ENCODE results near the gene PCP4L1. TPM values are rescaled to one million over a fixed set of nuclear protein-coding genes. Genes with fewer than 3 reads are reported as not detected.
A peak's percentile ranks its signal among the peaks of the same experiment; 100 is the strongest.
"Not testable (repeated sequence)": the region's sequence is repeated elsewhere in the genome, so short reads cannot be mapped to it uniquely, and the experiment has no call there.

PCP4L1 gene
- total and polyA plus RNA-seq, 12 donors, result 0.11 to 0.39 (median 0.27) TPM; not detected in 6

DNA sequence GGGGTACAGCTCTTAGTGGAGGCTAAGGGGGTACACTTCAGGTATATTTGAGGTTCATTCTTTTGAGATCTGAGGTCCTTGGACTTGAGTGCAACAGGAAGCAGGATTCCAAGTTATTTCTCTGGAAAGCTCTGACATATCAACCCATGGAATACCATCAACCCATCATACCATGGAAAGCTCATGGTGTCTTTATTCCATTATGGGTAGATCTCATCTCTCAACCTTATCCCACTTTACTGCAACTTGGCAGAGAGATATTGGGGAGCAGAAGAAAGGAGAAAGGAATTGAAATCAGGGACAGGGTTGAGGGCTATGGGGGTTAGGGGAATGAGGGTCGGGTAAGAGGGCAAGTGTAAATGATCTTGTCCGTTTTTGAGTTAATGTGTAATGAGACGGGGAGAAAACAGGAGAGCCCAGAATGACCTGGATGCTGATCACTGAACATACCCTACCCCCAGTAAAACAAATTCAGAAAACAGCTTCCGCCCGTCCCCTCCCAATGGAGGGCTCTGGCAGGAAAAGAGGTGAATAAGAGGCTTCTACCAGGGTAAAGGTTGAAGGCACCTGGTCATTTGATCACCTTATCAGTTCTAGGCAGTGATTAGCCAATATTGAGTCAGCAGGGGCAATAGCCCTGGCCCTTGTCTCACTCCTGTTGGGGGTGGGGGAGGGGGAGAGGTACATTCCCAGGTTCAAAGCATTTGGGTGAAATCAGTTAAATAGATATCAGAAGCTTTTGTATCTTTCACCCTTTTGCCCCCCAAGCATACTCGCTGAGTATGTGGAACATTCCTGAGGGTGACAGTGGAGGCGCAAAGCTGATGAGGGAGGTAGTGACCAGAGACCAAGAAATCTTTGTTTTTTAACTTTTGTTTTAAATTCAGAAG, 34.5 kb upstream of the PCP4L1 start:
- no peaks in the 10 kb centered on the region for H3K27me3 ChIP-seq
- TF ChIP-seq POLR2A (IDR thresholded peaks at IDR 0.05) (no peak), CTCF (IDR thresholded peaks at IDR 0.05) (no peak)
- DNase-seq, result no peak
- H3K27ac ChIP-seq, result no peak overlapping the region
- no peak overlapping the region for H3K4me3 ChIP-seq
- intact Hi-C loops (cut with DNase I), result loop anchor here in 1 of 2 donors (10.0 kb wide), 2 partner anchors 71 to 151 kb away; no protein-coding TSS in a partner anchor
- WGBS, 4 donors, result 87 to 91% (median 90%) methylated on average over 7 of the region's 7 CpGs
- no peaks in the 10 kb centered on the region for H3K9me3 ChIP-seq (replicated peaks in 1 of 3)
- peaks cover 5 to 23% of the 10 kb centered on the region in 2 donors for H3K4me1 ChIP-seq (replicated peaks in 1 of 2)
- H3K36me3 ChIP-seq (replicated peaks in 1 of 2), result peaks cover 0 to 9% of the 10 kb centered on the region in 2 donors

DNA sequence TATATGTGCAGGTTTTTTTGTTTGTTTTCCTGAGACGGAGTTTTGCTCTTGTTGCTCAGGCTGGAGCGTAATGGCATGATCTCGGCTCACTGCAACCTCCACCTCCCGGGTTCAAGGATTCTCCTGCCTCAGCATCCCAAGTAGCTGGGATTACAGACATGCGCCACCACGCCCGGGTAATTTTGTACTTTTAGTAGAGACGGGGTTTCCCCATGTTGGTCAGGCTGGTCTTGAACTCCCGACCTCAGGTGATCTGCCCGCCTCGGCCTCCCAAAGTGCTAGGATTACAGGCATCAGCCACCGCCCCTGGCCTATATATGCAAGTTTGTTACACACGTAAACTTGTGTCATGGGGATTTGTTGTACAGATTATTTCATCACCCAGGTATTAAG, 33.9 kb upstream of the PCP4L1 start:
- Histone ChIP-seq H3K36me3 (replicated peaks in 1 of 2) (peaks cover 0 to 14% of the 10 kb centered on the region in 2 donors), H3K4me1 (replicated peaks in 1 of 2) (peaks cover 5 to 23% of the 10 kb centered on the region in 2 donors), H3K27ac (peak overlapping the region in 1 of 5 donors; percentile 60)
- intact Hi-C loops (cut with DNase I), result loop anchor here (5.0 to 10.0 kb wide), 5 partner anchors 63 to 158 kb away; partner anchors contain the start of gene CFAP126 (in 1 of the 2)
- not testable (repeated sequence) for H3K27me3 ChIP-seq; H3K4me3 ChIP-seq; DNase-seq; H3K9me3 ChIP-seq (replicated peaks in 1 of 3)
- 84 to 91% (median 90%) methylated on average over 13 of the region's 13 CpGs for WGBS, 4 donors

GRCh38 chr1:161225178-161225533, 33.4 kb upstream of the PCP4L1 start:
- H3K4me3 ChIP-seq, result no peak overlapping the region
- H3K9me3 ChIP-seq (replicated peaks in 1 of 3), result no peaks in the 10 kb centered on the region
- peak overlapping the region in 4 of 5 donors; percentile 14 to 60 (median 36) for H3K27ac ChIP-seq
- WGBS, 4 donors, result 65 to 77% (median 74%) methylated on average over 7 of the region's 7 CpGs
- intact Hi-C loops (cut with DNase I), result loop anchor here (5.0 to 10.0 kb wide), 5 partner anchors 62 to 157 kb away; partner anchors contain the start of gene CFAP126 (in 1 of the 2)
- peaks cover 0 to 18% of the 10 kb centered on the region in 2 donors for H3K36me3 ChIP-seq (replicated peaks in 1 of 2)
- no peaks in the 10 kb centered on the region for H3K27me3 ChIP-seq
- H3K4me1 ChIP-seq (replicated peaks in 1 of 2), result peaks cover 5 to 23% of the 10 kb centered on the region in 2 donors
- no peak for DNase-seq
- TF ChIP-seq CTCF (IDR thresholded peaks at IDR 0.05) (no peak), POLR2A (IDR thresholded peaks at IDR 0.05) (no peak)

DNA sequence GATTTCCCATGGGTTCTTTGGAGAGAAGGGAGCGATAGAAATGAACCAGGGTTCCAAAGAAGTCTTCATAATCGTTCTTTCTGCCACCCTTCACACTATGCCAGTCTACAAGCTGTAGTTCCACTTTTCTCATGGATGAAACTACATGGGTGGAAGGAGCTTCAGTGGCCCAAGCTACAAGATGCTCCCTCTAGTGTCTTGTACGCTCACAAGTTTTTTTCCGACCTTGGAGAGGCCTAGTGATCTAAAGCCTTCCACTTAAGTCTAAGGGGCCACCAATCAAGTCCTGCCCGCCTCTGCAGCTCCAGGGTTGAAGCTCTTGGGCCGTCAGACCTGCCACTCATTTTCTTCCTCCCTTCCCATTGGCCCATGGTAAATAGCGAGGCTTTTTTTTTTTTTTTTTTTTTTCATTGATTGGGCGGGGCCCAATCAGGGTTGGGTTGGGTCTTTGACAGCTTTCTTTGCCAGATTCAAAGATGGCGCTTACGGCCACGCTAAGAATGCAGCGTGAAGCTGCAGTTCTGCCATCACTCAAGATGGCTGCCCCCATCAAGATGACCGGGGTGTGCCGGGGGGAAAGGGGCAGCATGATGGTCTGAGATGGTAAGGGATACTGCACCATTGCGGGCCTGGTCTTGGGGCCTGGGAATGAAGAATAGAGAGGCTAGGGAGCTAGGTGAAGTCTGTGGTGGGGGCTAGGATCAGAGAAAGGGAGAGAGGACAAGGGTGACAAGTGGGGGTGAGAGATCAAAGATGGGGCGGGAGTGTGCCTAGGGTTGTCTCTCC, 32.8 kb upstream of the PCP4L1 start, which contains the start of gene TOMM40L:
Gene TOMM40L, plus strand, starts transcription at position 527 of the 786 bp plus-strand sequence. CDS start 430 bp downstream, outside the sequence.
- TF ChIP-seq POLR2A (IDR thresholded peaks at IDR 0.05) (peak in 1 of 2 donors; percentile 12), CTCF (IDR thresholded peaks at IDR 0.05) (peak; percentile 23 to 69 (median 59))
- Histone ChIP-seq H3K36me3 (replicated peaks in 1 of 2) (peaks cover 0 to 23% of the 10 kb centered on the region in 2 donors), H3K9me3 (replicated peaks in 1 of 3) (no peaks in the 10 kb centered on the region), H3K27me3 (no peaks in the 10 kb centered on the region), H3K27ac (peak within 1 kb of the TSS in 4 of 5 donors; percentile 14 to 60 (median 36)), H3K4me3 (peak within 1 kb of the TSS in 3 of 4 donors; percentile 37 to 57 (median 51)), H3K4me1 (replicated peaks in 1 of 2) (peaks cover 5 to 23% of the 10 kb centered on the region in 2 donors)
- 7 to 12% (median 8%) methylated on average over 15 to 16 of the region's 16 CpGs for WGBS, 4 donors
- intact Hi-C loops (cut with DNase I), result loop anchor here (5.0 to 10.0 kb wide), 5 partner anchors 62 to 157 kb away; partner anchors contain the start of gene CFAP126 (in 1 of the 2)
- DNase-seq, result peak; percentile 86 to 98 (median 96)

Data from adrenal gland (tissue), 12 donors.